GM18519 (cell line): ENCODE data around the gene PLPPR1.

Experiments
- ATAC-seq: cut with Tn5 transposase; IDR thresholded peaks from one replicate; pipeline ENCODE4 v1.9.1; 2021; ENCODE audit warnings: mild to moderate bottlenecking, moderate library complexity; ENCODE audit not compliant: unreplicated experiment, low FRiP score

PLPPR1 gene

DNA sequence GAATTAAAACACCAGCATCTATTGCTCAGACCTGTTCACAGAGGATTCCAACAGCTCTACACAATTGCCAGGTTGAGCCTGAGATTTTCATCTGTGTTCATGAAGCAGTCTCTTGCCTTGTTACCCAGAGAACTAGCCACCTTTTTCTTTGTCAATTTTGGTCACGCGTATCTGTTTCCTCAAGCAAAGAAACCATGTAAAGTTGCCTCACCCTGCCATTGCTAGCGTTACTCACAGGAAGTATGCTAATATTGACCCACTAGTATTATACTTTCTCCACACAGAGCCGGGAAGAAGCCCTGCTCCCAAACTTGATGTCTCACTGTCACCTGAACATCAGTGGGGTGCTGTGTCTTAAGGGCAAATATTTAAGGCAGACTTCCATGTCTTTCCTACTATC, 168.5 kb downstream of the PLPPR1 start:
- no peak for ATAC-seq

DNA sequence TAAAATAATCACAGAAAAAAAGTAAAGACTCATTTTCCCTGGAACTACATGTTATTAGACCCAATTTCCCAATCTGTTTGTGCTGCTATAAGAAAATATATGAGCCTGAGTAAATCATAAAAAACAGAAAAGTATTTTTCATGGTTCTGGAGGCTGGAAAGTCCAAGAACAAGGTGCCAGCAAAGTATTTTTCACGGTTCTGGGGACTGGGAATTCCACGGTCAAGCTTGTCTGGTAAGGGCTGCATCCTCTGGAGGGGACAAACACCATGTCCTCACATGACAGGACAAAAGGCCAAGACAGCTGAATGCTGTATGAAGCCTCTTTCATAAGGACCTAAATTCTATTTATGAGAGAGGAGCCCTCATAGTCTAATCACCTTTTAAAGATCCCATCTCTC, 172.3 kb downstream of the PLPPR1 start:
- ATAC-seq: no peak

DNA sequence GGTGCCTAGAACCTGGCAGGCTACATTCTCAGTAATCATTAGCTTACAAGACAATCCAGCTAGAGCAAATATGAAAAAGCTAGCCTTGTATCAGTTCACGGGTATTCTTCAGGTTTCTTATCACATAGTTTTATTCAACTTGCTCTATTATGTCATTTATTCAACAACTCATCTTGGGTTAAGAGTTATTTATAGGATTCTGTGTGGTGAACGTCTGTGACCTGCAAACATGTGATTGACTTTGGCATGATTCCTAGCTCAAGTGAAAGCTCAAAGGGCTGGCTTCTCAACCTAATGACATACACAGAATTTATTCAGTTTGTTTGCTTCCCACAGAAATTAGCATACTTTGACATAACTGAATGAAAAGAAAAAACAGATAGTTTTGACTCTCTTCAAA, 173.1 kb downstream of the PLPPR1 start:
- ATAC-seq: no peak

DNA sequence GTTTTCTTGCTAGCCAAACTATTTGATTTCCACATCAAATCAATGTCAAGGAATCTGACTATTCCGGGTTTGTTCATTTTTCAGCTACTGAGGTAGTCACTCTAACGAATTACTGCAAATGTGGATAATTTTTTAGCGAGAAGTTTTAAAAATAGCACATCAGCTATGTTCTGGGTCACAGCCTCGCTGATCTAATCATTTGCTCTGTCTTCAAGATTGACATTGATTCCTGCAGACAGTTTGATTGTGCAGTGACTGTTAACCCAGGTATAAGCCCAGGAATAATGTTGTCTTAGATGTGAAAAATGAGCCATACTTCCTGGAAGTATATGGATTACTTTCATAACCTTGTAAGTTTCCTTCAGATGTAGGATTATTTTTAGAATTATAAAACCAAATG, 181.1 kb downstream of the PLPPR1 start:
- no peak for ATAC-seq

- ATAC-seq: no peak
These were observed 184.1 kb downstream of the PLPPR1 start for GRCh38 chr9:101212661-101213060.

GRCh38 chr9:101219030-101219429, 190.5 kb downstream of the PLPPR1 start:
- ATAC-seq: no peak

GRCh38 chr9:101220341-101220740, 191.8 kb downstream of the PLPPR1 start:
- ATAC-seq: no peak

GRCh38 chr9:101225271-101225670, 196.7 kb downstream of the PLPPR1 start:
- no peak for ATAC-seq

DNA sequence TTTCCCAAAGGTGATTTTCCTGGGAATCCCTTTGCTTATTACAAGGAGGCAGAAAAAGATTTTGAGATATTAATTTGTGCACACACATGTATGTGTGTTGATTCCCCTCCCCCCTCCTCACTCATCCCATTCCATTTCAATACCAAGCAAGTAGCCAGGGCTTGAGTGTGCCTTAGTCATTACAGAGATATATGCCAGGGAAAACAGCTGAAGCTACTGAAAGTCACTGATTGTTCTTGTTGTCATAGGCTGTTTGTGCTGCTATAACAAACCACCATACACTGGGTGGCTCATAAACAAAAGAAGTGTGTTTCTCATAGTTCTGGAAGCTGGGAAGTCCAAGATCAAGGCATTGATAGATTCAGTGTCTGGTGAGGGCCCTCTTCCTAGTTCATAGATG, 197.6 kb downstream of the PLPPR1 start:
- no peak for ATAC-seq

DNA sequence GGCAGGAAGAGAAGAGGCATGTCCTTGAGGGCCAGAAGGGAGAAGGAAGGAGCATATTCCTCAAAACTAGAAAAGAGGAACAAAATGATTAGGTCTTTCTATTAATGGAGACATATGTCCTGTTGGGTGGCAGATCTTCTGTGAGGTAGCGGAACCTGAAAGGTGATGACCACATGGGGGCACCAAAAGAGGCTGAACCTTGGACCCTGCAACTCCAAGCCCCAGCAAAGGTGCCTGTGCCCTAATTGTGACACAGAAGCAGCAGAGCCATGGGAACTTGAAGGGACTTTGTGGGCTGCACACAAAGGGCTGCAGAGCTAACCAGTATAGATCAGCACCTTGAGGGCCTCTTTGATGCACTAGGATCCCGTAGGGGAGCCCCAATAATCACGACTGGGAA, 198.3 kb downstream of the PLPPR1 start:
- no peak for ATAC-seq

DNA sequence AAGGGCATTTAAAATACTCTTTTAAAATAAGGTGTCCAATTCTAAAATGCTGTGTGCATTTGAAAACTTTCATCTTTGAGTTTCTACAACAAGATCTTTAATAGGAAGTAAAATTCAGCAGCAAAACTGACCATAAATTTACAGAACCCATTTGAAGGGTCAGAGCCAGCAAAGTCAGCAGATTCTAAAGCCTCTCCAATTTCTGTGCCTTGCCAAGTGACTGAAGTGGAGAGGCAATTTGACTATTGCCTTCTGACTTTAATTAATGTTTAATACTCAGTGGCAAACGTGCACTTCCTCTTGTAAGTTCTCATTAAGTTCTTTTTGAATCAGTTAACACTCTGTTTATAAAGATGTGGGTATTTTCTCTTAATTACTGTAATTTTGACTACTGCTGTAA, 201.1 kb downstream of the PLPPR1 start:
- ATAC-seq: no peak

DNA sequence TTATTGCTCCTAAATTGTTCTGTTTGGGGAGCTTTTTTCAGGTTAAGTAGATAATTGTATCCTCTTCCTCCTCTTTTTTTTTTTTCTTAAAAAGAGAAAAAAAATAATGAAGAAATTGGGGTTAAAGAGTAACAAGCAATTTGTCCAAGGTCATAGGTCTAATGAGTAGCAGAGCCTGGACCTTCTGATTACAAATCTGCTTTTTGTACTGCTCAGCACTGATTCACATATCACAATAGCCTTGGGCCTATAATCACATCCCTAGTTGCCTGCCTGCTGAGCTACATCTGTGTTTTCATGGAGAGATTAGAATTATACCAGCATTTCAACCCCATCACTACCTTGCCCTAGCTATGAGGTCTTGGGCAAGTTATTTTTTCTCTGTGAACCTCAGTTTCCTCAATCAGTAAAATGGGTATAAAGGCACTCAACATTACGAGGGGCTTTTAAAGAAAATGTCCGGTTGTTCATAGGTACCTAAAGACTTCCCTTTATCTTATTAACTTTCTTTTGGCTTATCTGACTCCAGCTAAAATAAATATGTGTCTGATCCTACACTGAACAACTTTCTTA, 204.0 kb downstream of the PLPPR1 start:
- ATAC-seq: no peak

- ATAC-seq: peak; percentile 74
These were observed 206.8 kb downstream of the PLPPR1 start for GRCh38 chr9:101235105-101235866.

DNA sequence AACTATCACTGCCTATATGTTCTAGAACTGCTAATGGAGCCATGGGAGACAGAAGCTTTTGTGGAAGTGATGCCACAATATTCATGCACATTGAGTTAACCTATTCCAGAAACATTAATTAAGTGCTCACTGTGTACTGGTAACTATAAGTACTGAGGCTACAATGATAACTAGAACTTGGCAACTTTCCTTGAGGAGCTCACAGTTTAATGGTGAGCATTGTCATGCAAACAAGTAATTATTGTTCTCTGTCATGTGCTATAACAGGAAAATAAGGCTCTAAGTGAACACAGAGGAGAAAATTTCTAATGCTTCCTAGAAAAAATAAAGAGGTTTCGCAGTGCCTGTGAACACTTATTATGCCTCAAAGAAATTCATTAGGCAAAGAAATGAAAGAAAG, 214.1 kb downstream of the PLPPR1 start:
- no peak for ATAC-seq

- no peak for ATAC-seq
These were observed 218.2 kb downstream of the PLPPR1 start for GRCh38 chr9:101246691-101247090.

GRCh38 chr9:101247297-101247696, 218.8 kb downstream of the PLPPR1 start:
- ATAC-seq: no peak

DNA sequence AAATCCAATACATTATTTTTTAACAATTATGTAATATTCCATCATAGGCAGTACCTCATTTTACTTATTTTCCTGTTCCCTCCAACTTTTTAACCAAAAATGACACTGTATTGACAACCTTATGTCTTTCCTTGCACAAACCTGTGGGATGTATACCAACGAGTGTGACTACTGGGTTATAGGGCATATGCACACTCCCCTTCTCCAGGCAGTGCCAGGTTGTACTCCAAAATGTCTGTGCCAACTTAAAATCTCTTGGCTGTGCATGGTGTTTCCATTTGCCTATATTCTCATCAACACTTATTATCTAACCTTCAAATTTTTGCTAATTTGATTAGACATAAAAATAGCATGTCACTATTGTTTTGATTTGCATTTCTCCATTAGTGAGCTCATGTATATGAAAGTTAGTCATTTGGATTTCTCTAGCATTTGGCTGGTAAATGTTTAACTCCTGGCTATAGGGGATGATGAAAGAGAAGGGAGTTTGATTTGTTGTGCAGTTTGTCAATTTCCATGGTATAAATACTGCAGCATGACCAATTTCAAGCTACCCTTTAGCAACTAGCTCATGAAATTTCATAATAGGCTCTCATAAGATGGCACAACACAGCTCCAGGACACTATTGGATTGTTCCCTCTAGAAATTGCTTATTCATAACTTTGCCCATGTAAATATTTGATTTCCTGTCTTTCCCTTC, 226.4 kb downstream of the PLPPR1 start:
- no peak for ATAC-seq

GRCh38 chr9:101264727-101265126, 236.2 kb downstream of the PLPPR1 start:
- ATAC-seq: no peak

DNA sequence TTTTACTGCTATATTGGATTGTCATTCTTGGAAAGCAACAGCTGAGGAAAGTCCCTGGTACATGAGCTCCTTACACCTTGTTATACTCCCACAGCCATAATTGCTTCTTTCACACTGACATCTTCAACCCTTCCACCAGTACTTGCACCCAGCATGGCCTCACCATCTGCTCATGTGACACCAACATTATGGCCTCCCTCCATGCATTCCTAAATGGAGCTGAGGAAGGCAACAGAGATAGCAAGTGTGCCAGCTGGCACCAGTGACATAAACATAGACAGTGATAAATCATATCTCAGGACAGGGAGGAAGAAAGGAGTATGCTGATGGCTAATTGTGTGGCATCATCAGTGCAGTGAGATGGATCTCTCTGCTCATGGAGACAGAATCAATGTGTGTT, 236.7 kb downstream of the PLPPR1 start:
- no peak for ATAC-seq

GRCh38 chr9:101268426-101268825, 239.9 kb downstream of the PLPPR1 start:
- no peak for ATAC-seq

- no peak for ATAC-seq
These were observed 241.2 kb downstream of the PLPPR1 start for GRCh38 chr9:101269591-101270283.
